ENCODE data around the gene CAMKK1.
"Not testable (repeated sequence)": the region's sequence is repeated elsewhere in the genome, so short reads cannot be mapped to it uniquely, and the experiment has no call there.

CAMKK1 gene

DNA sequence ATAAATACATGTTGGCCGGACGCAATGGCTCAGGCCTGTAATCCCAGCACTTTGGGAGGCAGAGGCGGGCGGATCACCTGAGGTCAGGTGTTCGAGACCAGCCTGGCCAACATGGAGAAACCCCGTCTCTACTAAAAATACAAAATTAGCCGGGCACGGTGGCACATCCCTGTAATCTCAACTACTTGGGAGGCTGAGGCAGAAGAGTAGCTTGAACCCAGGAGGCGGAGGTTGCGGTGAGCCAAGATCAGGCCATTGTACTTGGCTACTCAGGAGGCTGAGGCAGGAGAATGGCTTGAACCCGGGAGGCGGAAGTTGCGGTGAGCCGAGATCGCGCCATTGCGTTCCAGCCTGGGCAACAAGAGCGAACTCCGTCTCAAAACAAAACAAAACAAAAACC lies 48.3 kb downstream of the CAMKK1 start:
- not testable (repeated sequence) for DNase-seq

GRCh38 chr17:3843935-3844516 lies 48.8 kb downstream of the CAMKK1 start:
- peak; percentile 2 for DNase-seq

DNA sequence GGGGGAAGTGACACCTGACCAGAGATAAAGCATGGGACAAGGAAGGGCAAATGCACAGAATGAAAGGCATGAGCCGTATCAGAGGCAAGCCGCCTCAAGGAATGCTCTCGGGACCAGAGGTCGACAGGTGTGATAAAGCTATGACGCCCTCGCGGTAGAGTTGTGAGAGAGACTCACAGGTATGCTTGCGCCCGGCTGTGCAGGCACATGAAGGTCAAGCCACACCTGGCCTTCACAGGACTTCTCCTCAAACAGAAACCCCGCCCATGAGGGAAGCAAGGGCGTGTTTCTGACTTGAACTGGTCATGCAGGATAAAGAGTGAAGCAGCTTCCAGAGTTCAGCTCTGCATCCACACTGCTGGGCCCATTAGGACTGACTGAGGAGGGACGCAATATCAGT lies 54.6 kb downstream of the CAMKK1 start:
- no peak for DNase-seq

- DNase-seq: no peak
Measured at GRCh38 chr17:3836551-3836950, 56.3 kb downstream of the CAMKK1 start.

DNA sequence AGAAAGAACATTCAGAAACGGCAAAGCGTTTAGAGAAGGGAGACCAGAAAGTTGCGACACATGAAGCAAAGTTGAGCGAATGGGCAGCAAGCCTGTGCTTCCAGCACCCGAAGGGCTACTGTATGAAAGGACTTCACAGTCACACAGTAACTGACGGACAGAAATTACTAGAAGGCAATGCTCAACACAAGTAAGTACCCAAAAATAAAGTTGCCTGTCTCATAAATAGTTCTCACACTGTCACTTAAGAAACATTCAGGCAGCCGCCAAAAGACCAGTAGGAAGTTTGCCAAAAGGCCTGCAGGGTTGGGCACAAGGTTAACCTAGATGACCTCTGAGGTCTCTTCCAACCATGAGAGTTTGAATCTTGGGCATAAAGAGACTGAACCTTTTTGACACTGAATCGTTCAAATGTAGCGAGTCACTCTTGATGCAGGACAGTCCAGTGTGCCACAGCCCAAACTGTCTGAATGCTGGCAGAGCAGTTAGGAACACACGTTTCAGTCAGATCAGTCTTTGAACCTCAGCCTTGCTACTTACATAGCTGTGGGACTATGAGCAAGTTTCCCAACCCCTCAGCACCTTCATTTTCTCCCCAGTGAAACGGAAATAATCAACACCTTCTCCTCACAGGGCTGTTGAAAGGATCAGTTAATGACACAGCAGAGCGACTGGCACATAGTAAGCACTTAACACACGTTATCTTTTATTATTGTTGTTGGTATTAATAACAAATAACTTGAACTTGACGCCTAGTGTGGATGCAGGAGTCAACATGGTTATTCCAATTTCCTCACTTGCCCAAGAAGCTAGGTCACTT lies 57.2 kb downstream of the CAMKK1 start:
- DNase-seq: no peak

GRCh38 chr17:3834811-3835210 lies 58.0 kb downstream of the CAMKK1 start:
- DNase-seq: no peak

- DNase-seq: no peak
Measured at GRCh38 chr17:3828852-3829232, 64.0 kb downstream of the CAMKK1 start.

DNA sequence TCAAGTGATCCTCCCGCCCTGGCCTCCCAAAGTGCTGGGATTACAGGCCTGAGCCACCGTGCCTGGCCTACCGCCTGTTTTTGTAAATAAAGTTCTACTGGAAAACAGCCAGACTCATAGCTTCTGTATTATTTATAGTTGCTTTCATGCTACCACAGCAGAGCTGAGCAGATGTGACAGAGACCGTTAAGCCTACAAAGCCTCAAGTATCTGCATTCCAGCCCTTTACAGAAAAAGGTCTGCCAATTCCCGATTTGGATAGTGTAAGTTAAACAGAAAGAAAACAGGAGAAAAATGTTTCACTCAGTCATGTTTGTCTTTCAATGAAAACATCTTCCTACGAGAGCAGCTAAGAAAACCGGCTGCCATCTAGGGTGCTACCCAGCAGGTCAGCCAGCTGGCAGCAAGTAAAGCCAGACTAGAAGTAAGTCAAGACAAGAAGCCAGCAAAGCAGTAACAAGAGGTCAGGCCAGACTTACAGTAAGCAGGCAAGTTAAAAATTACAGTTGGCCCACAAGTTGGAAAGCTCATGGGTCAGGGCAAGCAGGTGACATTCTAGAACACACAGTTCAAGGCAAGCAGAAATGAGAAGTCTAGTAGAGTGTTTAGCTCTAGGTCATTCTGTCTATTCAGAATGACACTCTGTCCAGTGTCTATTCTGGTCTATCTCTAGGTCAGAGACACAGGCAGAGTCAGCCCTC lies 64.6 kb downstream of the CAMKK1 start:
- no peak for DNase-seq

- DNase-seq: no peak
Measured at GRCh38 chr17:3827124-3827773, 65.6 kb downstream of the CAMKK1 start.

- DNase-seq: no peak
Measured at GRCh38 chr17:3826191-3826590, 66.7 kb downstream of the CAMKK1 start.

GRCh38 chr17:3821101-3821500 lies 71.8 kb downstream of the CAMKK1 start:
- DNase-seq: no peak

GRCh38 chr17:3818786-3819185 lies 74.1 kb downstream of the CAMKK1 start:
- DNase-seq: no peak

- no peak for DNase-seq
Measured at GRCh38 chr17:3817851-3818605, 74.8 kb downstream of the CAMKK1 start.

GRCh38 chr17:3815925-3816324 lies 76.9 kb downstream of the CAMKK1 start:
- DNase-seq: no peak

DNA sequence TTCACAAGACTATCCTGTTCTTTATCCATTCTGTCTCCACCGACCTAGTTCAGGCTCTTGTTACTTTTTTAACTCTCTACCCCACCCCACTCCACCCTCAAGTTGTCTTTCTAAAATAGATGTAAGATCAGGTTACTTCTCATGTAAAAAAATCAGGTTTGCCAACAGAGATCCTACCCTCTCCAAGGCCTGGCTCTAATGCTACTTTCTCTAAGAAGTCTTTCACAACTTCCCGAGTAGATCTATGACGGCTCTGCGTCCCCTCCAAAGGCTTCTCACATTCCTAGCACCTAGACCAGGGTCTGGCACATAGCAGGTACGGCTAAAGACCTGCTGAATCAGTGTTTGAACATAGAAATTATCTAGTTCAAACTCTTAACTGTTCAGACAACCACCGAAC lies 77.7 kb downstream of the CAMKK1 start:
- no peak for DNase-seq

GRCh38 chr17:3814361-3814760 lies 78.5 kb downstream of the CAMKK1 start:
- DNase-seq: no peak

GRCh38 chr17:3813171-3813570 lies 79.7 kb downstream of the CAMKK1 start:
- no peak for DNase-seq

DNA sequence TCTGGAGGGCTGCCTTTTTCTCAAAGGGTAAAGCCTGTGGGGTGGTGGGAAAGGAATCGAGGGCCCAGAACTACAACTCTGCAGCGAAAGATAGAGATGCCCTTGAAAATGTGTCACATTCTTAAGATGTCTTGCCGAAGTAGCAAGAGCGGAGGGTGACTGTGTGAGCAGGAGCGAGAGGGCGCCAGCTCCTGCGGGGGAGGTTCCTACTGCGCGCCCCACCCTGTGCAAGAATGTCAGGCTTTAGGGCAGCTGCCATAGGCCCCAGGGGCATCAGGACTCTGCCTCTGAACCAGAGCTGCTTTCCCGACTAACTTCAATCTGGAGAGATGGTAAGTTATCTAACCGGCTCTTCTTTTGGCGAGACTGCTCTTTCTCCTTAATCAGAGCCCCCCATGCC lies 80.1 kb downstream of the CAMKK1 start:
- no peak for DNase-seq

DNA sequence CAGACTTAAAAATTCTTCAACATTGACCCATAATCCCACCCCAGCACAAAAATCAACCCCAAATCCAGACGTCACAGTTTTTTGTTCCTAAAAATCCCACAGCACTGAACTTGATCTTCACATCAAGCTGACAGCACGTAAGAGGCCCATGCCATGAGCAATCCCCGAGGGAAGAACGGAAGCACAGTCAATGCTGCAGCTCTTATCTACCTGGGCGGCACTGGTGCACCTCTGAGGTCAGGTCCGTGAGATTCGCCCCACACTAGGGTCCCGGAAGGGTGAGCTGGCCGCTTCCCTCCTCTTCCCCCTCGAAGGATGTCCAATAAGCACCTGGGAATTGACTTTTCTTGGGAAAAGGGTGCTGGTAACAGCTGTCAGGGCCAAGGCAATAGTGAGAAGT lies 80.6 kb downstream of the CAMKK1 start:
- no peak for DNase-seq
